DMS153 treated with DMSO at 0.1 percent for 48 hours (cell line): ENCODE data around the gene LAMB1.
"Not testable (repeated sequence)": the region's sequence is repeated elsewhere in the genome, so short reads cannot be mapped to it uniquely, and the experiment has no call there.

ENCODE experiments used
- DNase-seq: peaks from one replicate; lab custom pipeline; 2025; ENCODE audit not compliant: unreplicated experiment; lab: John Stamatoyannopoulos, UW

LAMB1 gene

GRCh38 chr7:107973861-107974260 lies 29.1 kb downstream of the LAMB1 start:
- DNase-seq = no peak

GRCh38 chr7:107972941-107973376 lies 30.0 kb downstream of the LAMB1 start:
- DNase-seq = no peak

GRCh38 chr7:107972075-107972482 lies 30.9 kb downstream of the LAMB1 start:
- no peak for DNase-seq

GRCh38 chr7:107971613-107972012 lies 31.3 kb downstream of the LAMB1 start:
- no peak for DNase-seq

- no peak for DNase-seq
Observed at GRCh38 chr7:107971100-107971499, 31.9 kb downstream of the LAMB1 start.

GRCh38 chr7:107969856-107970255 lies 33.1 kb downstream of the LAMB1 start:
- DNase-seq = no peak

GRCh38 chr7:107968449-107968848 lies 34.5 kb downstream of the LAMB1 start:
- no peak for DNase-seq

GRCh38 chr7:107967420-107967819 lies 35.5 kb downstream of the LAMB1 start:
- DNase-seq = peak; percentile 21

- no peak for DNase-seq
Observed at GRCh38 chr7:107966711-107967110, 36.2 kb downstream of the LAMB1 start.

- DNase-seq = no peak
Observed at GRCh38 chr7:107964510-107964909, 38.5 kb downstream of the LAMB1 start.

- no peak for DNase-seq
Observed at GRCh38 chr7:107962817-107963216, 40.1 kb downstream of the LAMB1 start.

- DNase-seq = no peak
Observed at GRCh38 chr7:107961405-107961804, 41.6 kb downstream of the LAMB1 start.

- DNase-seq = no peak
Observed at GRCh38 chr7:107960272-107960671, 42.7 kb downstream of the LAMB1 start.

GRCh38 chr7:107959527-107959898 lies 43.4 kb downstream of the LAMB1 start:
- DNase-seq = no peak

GRCh38 chr7:107958764-107959526 lies 44.0 kb downstream of the LAMB1 start:
- DNase-seq = no peak

GRCh38 chr7:107957436-107957835 lies 45.5 kb downstream of the LAMB1 start:
- DNase-seq = no peak

GRCh38 chr7:107956950-107957349 lies 46.0 kb downstream of the LAMB1 start:
- DNase-seq = not testable (repeated sequence)

- DNase-seq = no peak
Observed at GRCh38 chr7:107955394-107955793, 47.6 kb downstream of the LAMB1 start.

GRCh38 chr7:107953924-107954303 lies 49.0 kb downstream of the LAMB1 start:
- no peak for DNase-seq

GRCh38 chr7:107953265-107953923 lies 49.6 kb downstream of the LAMB1 start:
- DNase-seq = no peak

- no peak for DNase-seq
Observed at GRCh38 chr7:107951896-107952295, 51.1 kb downstream of the LAMB1 start.

GRCh38 chr7:107951172-107951787 lies 51.7 kb downstream of the LAMB1 start:
- DNase-seq = no peak
